ENCODE measurements around the gene VSIR. TPM values are rescaled to one million over a fixed set of nuclear protein-coding genes. Genes with fewer than 3 reads are reported as not detected.

The VSIR gene
- total RNA-seq, 4 donors from 2014 or later = 54.3 to 77.0 (median 61.6) TPM

GRCh38 chr10:71711052-71711623 lies 62.2 kb downstream of the VSIR start:
- Histone ChIP-seq H3K36me3 (no peaks in the 10 kb centered on the region), H3K9me3 (no peaks in the 10 kb centered on the region), H3K4me3 (no peak overlapping the region), H3K4me1 (peaks cover 28 to 38% (median 29%) of the 10 kb centered on the region in 4 donors), H3K27me3 (no peaks in the 10 kb centered on the region), H3K27ac (peak overlapping the region in 1 of 4 donors; percentile 93)
- no peak for DNase-seq
- intact Hi-C loops (cut with DNase I; ENCODE audit: low total_unique reads) (loop anchor here (5.0 kb wide), 1 partner anchor 56 kb away; no protein-coding TSS in a partner anchor), in situ Hi-C loops (cut with MboI; ENCODE audit: low pct_ligation_motif_present in 1 of 4, low pct_unique_long_range_greater_than_20kb in 1 of 4, low sequenced_read_pairs in 3 of 4) (loop anchor here in 3 of 4 donors (10.0 to 25.0 kb wide), 3 partner anchors 64 to 324 kb away; partner anchors contain the start of genes CDH23 (in 2 of the 3) and VSIR (in 1 of the 3))
- TF ChIP-seq POLR2A (IDR thresholded peaks at IDR 0.05) = no peak
- TF ChIP-seq POLR2AphosphoS5 (IDR thresholded peaks at IDR 0.05) = no peak
- no peak for TF ChIP-seq CTCF (IDR thresholded peaks at IDR 0.05)
- no peak for TF ChIP-seq EP300 (IDR thresholded peaks at IDR 0.05; ENCODE audit: low read depth)
- WGBS, 2 donors (ENCODE audit: low coverage in 1 of 2) = 87% methylated on average over 6 of the region's 6 CpGs; no CpG with 5 or more reads in 1 of the 2 donors

- DNase-seq = no peak
- Histone ChIP-seq H3K9me3 (no peaks in the 10 kb centered on the region), H3K27me3 (no peaks in the 10 kb centered on the region), H3K4me1 (peaks cover 28 to 35% (median 29%) of the 10 kb centered on the region in 4 donors), H3K27ac (no peak overlapping the region), H3K36me3 (no peaks in the 10 kb centered on the region), H3K4me3 (no peak overlapping the region)
- intact Hi-C loops (cut with DNase I; ENCODE audit: low total_unique reads) (loop anchor here (5.0 kb wide), 1 partner anchor 57 kb away; no protein-coding TSS in a partner anchor), in situ Hi-C loops (cut with MboI; ENCODE audit: low pct_ligation_motif_present in 1 of 4, low pct_unique_long_range_greater_than_20kb in 1 of 4, low sequenced_read_pairs in 3 of 4) (loop anchor here in 3 of 4 donors (10.0 to 25.0 kb wide), 3 partner anchors 64 to 323 kb away; partner anchors contain the start of genes CDH23 (in 2 of the 3) and VSIR (in 1 of the 3))
- TF ChIP-seq EP300 (IDR thresholded peaks at IDR 0.05; ENCODE audit: low read depth) (no peak), POLR2A (IDR thresholded peaks at IDR 0.05) (no peak), CTCF (IDR thresholded peaks at IDR 0.05) (no peak)
- WGBS, 2 donors (ENCODE audit: low coverage in 1 of 2) = 100% methylated on average over 2 of the region's 2 CpGs; no CpG with 5 or more reads in 1 of the 2 donors
Measured at GRCh38 chr10:71710519-71710918, 62.8 kb downstream of the VSIR start.

GRCh38 chr10:71708897-71709882 lies 64.1 kb downstream of the VSIR start:
- Histone ChIP-seq H3K27me3 (no peaks in the 10 kb centered on the region), H3K4me1 (peaks cover 15 to 23% (median 16%) of the 10 kb centered on the region in 4 donors), H3K27ac (no peak overlapping the region), H3K9me3 (no peaks in the 10 kb centered on the region), H3K4me3 (no peak overlapping the region), H3K36me3 (no peaks in the 10 kb centered on the region)
- intact Hi-C loops (cut with DNase I; ENCODE audit: low total_unique reads) (loop anchor here (10.0 kb wide), 1 partner anchor 314 kb away; the partner anchor contains the start of gene CDH23), in situ Hi-C loops (cut with MboI; ENCODE audit: low pct_ligation_motif_present in 1 of 4, low pct_unique_long_range_greater_than_20kb in 1 of 4, low sequenced_read_pairs in 3 of 4) (loop anchor here (10.0 to 25.0 kb wide), 4 partner anchors 103 to 394 kb away; partner anchors contain the start of genes SLC29A3 (in 3 of the 4) and CDH23 (in 2 of the 4))
- no peak for DNase-seq
- TF ChIP-seq CTCF (IDR thresholded peaks at IDR 0.05) (no peak), EP300 (IDR thresholded peaks at IDR 0.05; ENCODE audit: low read depth) (no peak), POLR2A (IDR thresholded peaks at IDR 0.05) (no peak), POLR2AphosphoS5 (IDR thresholded peaks at IDR 0.05) (no peak)
- WGBS, 2 donors (ENCODE audit: low coverage in 1 of 2) = 62 to 75% methylated on average over 5 to 26 of the region's 28 CpGs

Measured in transverse colon (tissue), 4 donors.